DND-41 (cell line): ENCODE measurements around the gene IFITM2.

Experiments
- CTCF ChIP-seq: IDR thresholded peaks from 2 replicates; pipeline ENCODE4 v1.5.1; 2012; ENCODE audit warnings: borderline replicate concordance, low read length, moderate library complexity, mild to moderate bottlenecking; ENCODE audit not compliant: poor library complexity, severe bottlenecking; ENCODE audit errors: extremely low read depth
- EZH2 ChIP-seq: IDR thresholded peaks from 3 replicates; pipeline ENCODE4 v1.6.1; 2012; ENCODE audit warnings: borderline replicate concordance, low read depth, mild to moderate bottlenecking, moderate library complexity, low read length, inconsistent platforms; ENCODE audit not compliant: severe bottlenecking

- TF ChIP-seq CTCF = no peak
- no peak for TF ChIP-seq EZH2
These were observed 13.6 kb upstream of the IFITM2 start for GRCh38 chr11:293852-294661.
